ENCODE results near the gene ID2. TPM values are rescaled to one million over a fixed set of nuclear protein-coding genes. Genes with fewer than 3 reads are reported as not detected.

The ID2 gene
- total and polyA plus RNA-seq, 2 of the 13 experiments (the other 11 are each of a cell fraction or from before 2014, with no cell fraction given), result 214 to 719 TPM

- TF ChIP-seq ASH2L (IDR thresholded peaks at IDR 0.05; ENCODE audit: insufficient read length, low read depth, low read length) (no peak), TCF7L2 (IDR thresholded peaks at IDR 0.05; ENCODE audit: low read depth, low read length) (no peak), SAFB2 (CRISPR knock-in tag; IDR thresholded peaks at IDR 0.05; ENCODE audit: borderline replicate concordance, low read depth) (0 out of 2 replicates have a peak, but pooled peaks have one; percentile 79), CAMTA2 (CRISPR knock-in tag; IDR thresholded peaks at IDR 0.05; ENCODE audit: borderline replicate concordance) (peak; percentile 73; the same call in 1 of the 2 replicates), ZNF598 (CRISPR knock-in tag; IDR thresholded peaks at IDR 0.05; ENCODE audit: borderline replicate concordance) (peak; percentile 91; the same call in 1 of the 2 replicates), ZNF333 (CRISPR knock-in tag; IDR thresholded peaks at IDR 0.05; ENCODE audit: borderline replicate concordance) (peak; percentile 84; the same call in 1 of the 2 replicates), RBM39 (IDR thresholded peaks at IDR 0.05; ENCODE audit: low read depth, low read length, poor library complexity, severe bottlenecking) (peak; percentile 95), PRPF4 (IDR thresholded peaks at IDR 0.05; ENCODE audit: low read depth, low read length, poor library complexity, severe bottlenecking) (no peak), TBX3 (IDR thresholded peaks at IDR 0.05; ENCODE audit: borderline replicate concordance) (peak; percentile 58; the same call in 1 of the 2 replicates), XRCC5 (optimal IDR thresholded peaks at IDR 0.05; ENCODE audit: low read length) (peak; percentile 100), RNF219 (CRISPR knock-in tag; IDR thresholded peaks at IDR 0.05) (peak; percentile 56; the same call in 1 of the 2 replicates), NFYC (CRISPR knock-in tag; IDR thresholded peaks at IDR 0.05) (peak; percentile 95), NR2F1 (CRISPR knock-in tag; IDR thresholded peaks at IDR 0.05) (no peak), ONECUT2 (CRISPR knock-in tag; IDR thresholded peaks at IDR 0.05) (0 out of 2 replicates have a peak, but pooled peaks have one; percentile 57), ETS1 (CRISPR knock-in tag; IDR thresholded peaks at IDR 0.05) (no peak; the same call in 1 of the 2 replicates)
These were observed at the start of gene ID2 (continued) for GRCh38 chr2:8681786-8682692.

Measured in HepG2 (cell line).